Lower leg skin (tissue), 3 donors: Measurements from ENCODE around the gene UNC5C.

ENCODE experiments used
- POLR2A ChIP-seq, 2 donors: fragments of 450-650 bp; IDR thresholded peaks; one replicate each; pipeline ENCODE4 v1.6.1; 2016 to 2017; ENCODE audit warnings: antibody characterized with exemption in 2 of 2, mild to moderate bottlenecking in 1 of 2, moderate library complexity in 1 of 2
- TF ChIP-seq, protein P1 (sequence below), 3 donors: fragments of 450-650 bp; IDR thresholded peaks; one replicate each; pipeline ENCODE4 v1.5.1; 2016; ENCODE audit warnings: antibody characterized with exemption in 3 of 3, mild to moderate bottlenecking in 3 of 3, moderate library complexity in 2 of 3

DNA sequence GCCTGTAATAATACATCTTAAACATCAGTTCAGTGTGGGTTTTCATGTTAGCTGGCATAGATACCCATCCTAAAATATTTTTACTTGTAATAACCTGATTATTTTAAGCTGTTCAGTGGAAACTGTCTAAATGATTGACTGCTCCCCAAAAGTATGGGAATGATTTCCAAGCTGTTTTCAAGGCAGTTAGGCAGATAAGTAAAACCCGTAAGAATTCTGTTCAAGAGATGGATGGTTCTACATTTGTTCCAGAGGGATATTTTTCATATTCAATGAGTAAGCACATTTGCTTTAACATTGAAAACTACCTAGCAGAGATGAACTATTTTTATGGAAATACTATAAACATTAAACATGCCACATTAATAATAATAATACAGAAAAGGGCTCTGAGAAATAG, 161.1 kb downstream of the UNC5C start:
- TF ChIP-seq, protein P1, sequence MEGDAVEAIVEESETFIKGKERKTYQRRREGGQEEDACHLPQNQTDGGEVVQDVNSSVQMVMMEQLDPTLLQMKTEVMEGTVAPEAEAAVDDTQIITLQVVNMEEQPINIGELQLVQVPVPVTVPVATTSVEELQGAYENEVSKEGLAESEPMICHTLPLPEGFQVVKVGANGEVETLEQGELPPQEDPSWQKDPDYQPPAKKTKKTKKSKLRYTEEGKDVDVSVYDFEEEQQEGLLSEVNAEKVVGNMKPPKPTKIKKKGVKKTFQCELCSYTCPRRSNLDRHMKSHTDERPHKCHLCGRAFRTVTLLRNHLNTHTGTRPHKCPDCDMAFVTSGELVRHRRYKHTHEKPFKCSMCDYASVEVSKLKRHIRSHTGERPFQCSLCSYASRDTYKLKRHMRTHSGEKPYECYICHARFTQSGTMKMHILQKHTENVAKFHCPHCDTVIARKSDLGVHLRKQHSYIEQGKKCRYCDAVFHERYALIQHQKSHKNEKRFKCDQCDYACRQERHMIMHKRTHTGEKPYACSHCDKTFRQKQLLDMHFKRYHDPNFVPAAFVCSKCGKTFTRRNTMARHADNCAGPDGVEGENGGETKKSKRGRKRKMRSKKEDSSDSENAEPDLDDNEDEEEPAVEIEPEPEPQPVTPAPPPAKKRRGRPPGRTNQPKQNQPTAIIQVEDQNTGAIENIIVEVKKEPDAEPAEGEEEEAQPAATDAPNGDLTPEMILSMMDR (IDR thresholded peaks at IDR 0.05): no peak
- no peak for TF ChIP-seq POLR2A (IDR thresholded peaks at IDR 0.05)
